ENCODE results near the gene HTR4. TPM values are rescaled to one million over a fixed set of nuclear protein-coding genes. Genes with fewer than 3 reads are reported as not detected.

The HTR4 gene
- polyA plus RNA-seq, 1 donor (not counting 4 experiments of a cell fraction or from before 2014, with no cell fraction given): not detected

- Histone ChIP-seq H3K79me2 (ENCODE audit: control insufficient read depth, insufficient read depth, low read length) (no peaks in the 10 kb centered on the region), H3K9me1 (ENCODE audit: control insufficient read depth, extremely low read depth, insufficient read depth, low read length) (no peaks in the 10 kb centered on the region), H3K4me3 (ENCODE audit: control insufficient read depth in 2 of 3, extremely low read depth in 1 of 3, insufficient read depth in 2 of 3, low read depth in 1 of 3, low read length in 3 of 3) (no peak overlapping the region), H4K20me1 (ENCODE audit: control insufficient read depth, extremely low read depth, insufficient read depth, low read length) (no peaks in the 10 kb centered on the region), H3K9ac (ENCODE audit: control insufficient read depth, extremely low read depth, insufficient read depth, low read length) (no peak overlapping the region), H3K9me3 (ENCODE audit: control insufficient read depth, low read depth, low read length) (no peaks in the 10 kb centered on the region), H3K27me3 (ENCODE audit: control insufficient read depth, extremely low read depth, insufficient read depth, low read length) (no peaks in the 10 kb centered on the region), H3K36me3 (ENCODE audit: control insufficient read depth in 2 of 2, extremely low read depth in 1 of 2, insufficient read depth in 2 of 2, low read length in 2 of 2) (no peaks in the 10 kb centered on the region), H2AFZ (ENCODE audit: control insufficient read depth, low read length) (no peak overlapping the region), H3K4me2 (ENCODE audit: control insufficient read depth, extremely low read depth, insufficient read depth, low read depth, low read length) (no peak overlapping the region), H3K27ac (ENCODE audit: control insufficient read depth, insufficient read depth, low read length) (no peak overlapping the region), H3K4me1 (ENCODE audit: control insufficient read depth, extremely low read depth, insufficient read depth, low read length) (no peaks in the 10 kb centered on the region)
- DNase-seq (ENCODE audit: low read depth, low spot score) (no peak), FAIRE-seq (no peak)
- TF ChIP-seq EZH2 (IDR thresholded peaks at IDR 0.05; ENCODE audit: low read length) (no peak), CTCF (optimal IDR thresholded peaks at IDR 0.05 in 1 of 3, IDR thresholded peaks at IDR 0.05 in 1 of 3, conservative IDR thresholded peaks at IDR 0.05 in 1 of 3; ENCODE audit: extremely low read depth in 1 of 3, insufficient read depth in 2 of 3, low read length in 3 of 3) (no peak)
- dilution Hi-C loops (cut with MboI; ENCODE audit: extremely low pct_ligation_motif_present, low sequenced_read_pairs): no loop called here
These were observed 188.1 kb downstream of the HTR4 start for GRCh38 chr5:148466236-148466580.

GRCh38 chr5:148465381-148466235, 188.7 kb downstream of the HTR4 start:
- TF ChIP-seq EZH2 (IDR thresholded peaks at IDR 0.05; ENCODE audit: low read length): no peak
- no peak for TF ChIP-seq CTCF (optimal IDR thresholded peaks at IDR 0.05 in 1 of 3, IDR thresholded peaks at IDR 0.05 in 1 of 3, conservative IDR thresholded peaks at IDR 0.05 in 1 of 3; ENCODE audit: extremely low read depth in 1 of 3, insufficient read depth in 2 of 3, low read length in 3 of 3)
- H3K4me2 ChIP-seq (ENCODE audit: control insufficient read depth, extremely low read depth, insufficient read depth, low read depth, low read length): no peak overlapping the region
- H3K27ac ChIP-seq (ENCODE audit: control insufficient read depth, insufficient read depth, low read length): no peak overlapping the region
- H3K36me3 ChIP-seq (ENCODE audit: control insufficient read depth in 2 of 2, extremely low read depth in 1 of 2, insufficient read depth in 2 of 2, low read length in 2 of 2): no peaks in the 10 kb centered on the region
- FAIRE-seq (no peak), DNase-seq (ENCODE audit: low read depth, low spot score) (no peak)
- no peaks in the 10 kb centered on the region for H3K9me3 ChIP-seq (ENCODE audit: control insufficient read depth, low read depth, low read length)
- dilution Hi-C loops (cut with MboI; ENCODE audit: extremely low pct_ligation_motif_present, low sequenced_read_pairs): no loop called here
- no peaks in the 10 kb centered on the region for H3K4me1 ChIP-seq (ENCODE audit: control insufficient read depth, extremely low read depth, insufficient read depth, low read length)
- no peak overlapping the region for H2AFZ ChIP-seq (ENCODE audit: control insufficient read depth, low read length)
- no peaks in the 10 kb centered on the region for H3K79me2 ChIP-seq (ENCODE audit: control insufficient read depth, insufficient read depth, low read length)
- no peaks in the 10 kb centered on the region for H3K9me1 ChIP-seq (ENCODE audit: control insufficient read depth, extremely low read depth, insufficient read depth, low read length)
- H3K27me3 ChIP-seq (ENCODE audit: control insufficient read depth, extremely low read depth, insufficient read depth, low read length): no peaks in the 10 kb centered on the region
- H3K4me3 ChIP-seq (ENCODE audit: control insufficient read depth in 2 of 3, extremely low read depth in 1 of 3, insufficient read depth in 2 of 3, low read depth in 1 of 3, low read length in 3 of 3): no peak overlapping the region
- no peak overlapping the region for H3K9ac ChIP-seq (ENCODE audit: control insufficient read depth, extremely low read depth, insufficient read depth, low read length)
- H4K20me1 ChIP-seq (ENCODE audit: control insufficient read depth, extremely low read depth, insufficient read depth, low read length): no peaks in the 10 kb centered on the region

All from keratinocyte (primary cell).